ENCODE measurements around the gene CHD9NB. TPM values are rescaled to one million over a fixed set of nuclear protein-coding genes. Genes with fewer than 3 reads are reported as not detected.
"Not testable (repeated sequence)": the region's sequence is repeated elsewhere in the genome, so short reads cannot be mapped to it uniquely, and the experiment has no call there.

CHD9NB gene
- total RNA-seq, 2 experiments from 2014 or later: 0.17 to 0.19 TPM

DNA sequence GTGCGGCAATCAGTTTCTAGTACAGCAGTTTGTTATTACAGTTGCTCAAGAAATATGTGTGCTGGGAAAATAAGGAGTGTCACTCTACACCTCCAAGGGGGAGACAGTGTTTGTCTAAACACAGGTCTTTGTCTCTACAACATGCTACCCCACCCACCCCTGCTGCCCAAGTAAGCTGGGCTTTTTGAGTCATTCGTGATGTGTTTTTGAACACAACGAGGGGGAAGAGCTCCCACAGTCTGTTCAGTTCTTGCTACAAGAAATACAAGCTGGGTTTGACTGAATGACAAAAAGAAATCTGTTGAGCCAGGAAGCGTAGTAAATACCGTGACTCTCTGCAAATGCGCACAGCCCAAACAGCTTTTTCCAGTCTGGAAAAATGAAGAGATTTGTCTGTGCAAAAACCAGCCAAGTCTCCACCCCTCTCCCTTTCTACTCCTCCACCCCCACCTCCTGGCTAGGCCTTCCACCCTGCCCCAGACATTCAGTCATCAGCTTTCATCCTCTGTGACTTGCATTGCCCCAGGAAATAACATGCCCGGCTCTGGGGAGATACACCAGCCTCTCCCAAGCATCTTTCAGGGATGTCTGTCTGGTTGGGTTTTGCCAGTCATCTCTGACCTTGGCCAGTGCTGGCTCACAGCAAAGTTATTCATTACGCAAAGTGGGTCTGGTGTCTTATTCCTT, 27.8 kb upstream of the CHD9NB start:
- DNase-seq: no peak
- Mint-ChIP-seq H3K27ac (no peak overlapping the region), H3K27me3 (ENCODE audit: low read depth) (no peaks in the 10 kb centered on the region), H3K4me1 (ENCODE audit: low read depth) (no peaks in the 10 kb centered on the region), H3K4me3 (no peak overlapping the region), H3K36me3 (ENCODE audit: low read depth) (peaks cover under 1% of the 10 kb centered on the region), H3K9me3 (no peaks in the 10 kb centered on the region)
- intact Hi-C loops (cut with micrococcal nuclease): no loop called here
- CTCF ChIA-PET: interaction anchor here (1.2 kb wide), 1 partner anchor 25 kb away, joined by 3 read pairs; the partner anchor contains the start of gene CHD9

DNA sequence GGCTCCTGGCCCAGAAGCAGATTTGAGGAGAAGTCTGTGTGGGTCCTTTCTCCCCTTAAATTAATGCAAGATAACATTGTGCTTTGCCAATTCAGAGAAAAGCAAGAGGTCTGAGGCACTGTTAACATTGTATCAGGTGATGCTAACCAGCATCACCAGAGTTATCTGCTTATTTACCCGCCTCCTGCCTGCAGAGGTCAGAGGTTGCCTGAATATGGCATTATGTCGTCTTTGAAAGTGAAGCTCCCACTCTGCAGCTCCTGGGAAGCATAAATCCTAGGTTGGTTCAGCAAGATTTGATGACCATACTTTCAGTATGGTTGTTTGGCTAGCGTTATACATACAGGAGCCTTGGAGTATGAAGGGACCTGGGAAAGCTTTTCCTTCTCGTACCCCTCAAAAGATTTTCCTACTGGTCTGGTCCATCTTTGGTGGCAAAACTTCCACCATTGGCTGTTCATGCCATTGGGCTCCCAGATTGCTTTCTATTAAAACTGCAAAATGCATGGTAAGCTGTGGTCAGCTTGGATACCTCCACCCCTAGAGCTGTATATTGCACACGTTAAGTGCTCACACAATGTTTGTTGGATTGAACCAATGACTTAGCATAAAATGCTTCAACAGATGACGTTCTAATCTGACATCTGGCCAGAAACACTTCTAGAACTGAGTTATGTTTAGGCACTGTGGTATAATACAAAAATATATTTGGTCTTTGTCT, 26.2 kb upstream of the CHD9NB start:
- Mint-ChIP-seq H3K4me3 (no peak overlapping the region), H3K27me3 (ENCODE audit: low read depth) (no peaks in the 10 kb centered on the region), H3K4me1 (ENCODE audit: low read depth) (no peaks in the 10 kb centered on the region), H3K27ac (no peak overlapping the region), H3K9me3 (peaks cover 7% of the 10 kb centered on the region), H3K36me3 (ENCODE audit: low read depth) (peaks cover 3% of the 10 kb centered on the region)
- DNase-seq: no peak
- intact Hi-C loops (cut with micrococcal nuclease): no loop called here
- CTCF ChIA-PET: interaction anchor here (1.2 kb wide), 1 partner anchor 24 kb away, joined by 3 read pairs; the partner anchor contains the start of gene CHD9

DNA sequence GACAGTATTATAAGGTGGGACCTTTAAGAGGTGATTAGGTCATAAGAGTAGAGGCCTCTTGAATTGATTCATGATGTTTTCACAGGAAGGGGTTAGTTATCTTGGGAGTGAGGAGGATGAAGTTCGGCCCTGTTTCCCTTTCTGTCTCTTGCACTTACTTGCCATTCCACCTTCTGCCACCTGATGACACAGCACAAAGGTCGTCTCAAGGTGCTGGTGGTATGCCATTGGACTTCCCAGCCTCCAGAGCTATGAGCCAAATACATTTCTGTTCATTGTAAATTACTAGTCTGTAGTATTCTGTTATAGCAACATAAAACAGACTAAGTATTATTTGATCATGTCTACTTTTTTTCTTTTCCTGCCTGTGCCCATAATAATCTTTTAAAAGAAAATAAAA, 25.6 kb upstream of the CHD9NB start:
- Mint-ChIP-seq H3K36me3 (ENCODE audit: low read depth) (peaks cover 7% of the 10 kb centered on the region), H3K9me3 (peaks cover 11% of the 10 kb centered on the region), H3K27me3 (ENCODE audit: low read depth) (no peaks in the 10 kb centered on the region), H3K4me1 (ENCODE audit: low read depth) (no peaks in the 10 kb centered on the region), H3K4me3 (no peak overlapping the region), H3K27ac (no peak overlapping the region)
- no peak for DNase-seq
- CTCF ChIA-PET: no interaction called here
- intact Hi-C loops (cut with micrococcal nuclease): no loop called here

DNA sequence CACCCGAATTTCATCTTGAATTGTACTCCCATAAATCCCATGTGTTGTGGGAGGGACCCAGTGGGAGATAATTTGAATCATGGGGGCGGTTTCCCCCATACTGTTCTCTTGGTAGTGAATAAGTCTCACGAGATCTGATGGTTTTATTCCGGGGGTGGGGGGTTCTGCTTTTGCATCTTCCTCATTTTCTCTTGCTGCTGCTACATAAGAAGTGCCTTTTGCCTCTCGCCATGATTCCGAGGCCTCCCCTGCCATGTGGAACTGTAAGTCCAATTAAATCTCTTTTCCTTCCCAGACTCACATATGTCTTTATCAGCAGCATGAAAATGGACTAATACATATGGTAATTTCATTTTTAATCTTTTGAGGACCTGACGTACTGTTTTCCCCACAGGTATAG, 22.8 kb upstream of the CHD9NB start:
- intact Hi-C loops (cut with micrococcal nuclease); H3K27me3 Mint-ChIP-seq (ENCODE audit: low read depth); CTCF ChIA-PET; DNase-seq; H3K27ac Mint-ChIP-seq; H3K4me3 Mint-ChIP-seq; H3K4me1 Mint-ChIP-seq (ENCODE audit: low read depth); H3K36me3 Mint-ChIP-seq (ENCODE audit: low read depth): not testable (repeated sequence)
- peaks cover 11% of the 10 kb centered on the region for H3K9me3 Mint-ChIP-seq

GRCh38 chr16:53074296-53074695, 21.6 kb upstream of the CHD9NB start:
- H3K27ac Mint-ChIP-seq; H3K4me3 Mint-ChIP-seq; CTCF ChIA-PET; H3K4me1 Mint-ChIP-seq (ENCODE audit: low read depth); H3K27me3 Mint-ChIP-seq (ENCODE audit: low read depth); intact Hi-C loops (cut with micrococcal nuclease); DNase-seq; H3K36me3 Mint-ChIP-seq (ENCODE audit: low read depth): not testable (repeated sequence)
- peaks cover 11% of the 10 kb centered on the region for H3K9me3 Mint-ChIP-seq

GRCh38 chr16:53073022-53073421, 20.3 kb upstream of the CHD9NB start:
- Mint-ChIP-seq H3K4me1 (ENCODE audit: low read depth) (peaks cover 7% of the 10 kb centered on the region), H3K36me3 (ENCODE audit: low read depth) (peaks cover 7% of the 10 kb centered on the region), H3K27ac (no peak overlapping the region), H3K9me3 (peaks cover 11% of the 10 kb centered on the region), H3K4me3 (no peak overlapping the region), H3K27me3 (ENCODE audit: low read depth) (no peaks in the 10 kb centered on the region)
- intact Hi-C loops (cut with micrococcal nuclease): no loop called here
- no peak for DNase-seq
- CTCF ChIA-PET: no interaction called here

DNA sequence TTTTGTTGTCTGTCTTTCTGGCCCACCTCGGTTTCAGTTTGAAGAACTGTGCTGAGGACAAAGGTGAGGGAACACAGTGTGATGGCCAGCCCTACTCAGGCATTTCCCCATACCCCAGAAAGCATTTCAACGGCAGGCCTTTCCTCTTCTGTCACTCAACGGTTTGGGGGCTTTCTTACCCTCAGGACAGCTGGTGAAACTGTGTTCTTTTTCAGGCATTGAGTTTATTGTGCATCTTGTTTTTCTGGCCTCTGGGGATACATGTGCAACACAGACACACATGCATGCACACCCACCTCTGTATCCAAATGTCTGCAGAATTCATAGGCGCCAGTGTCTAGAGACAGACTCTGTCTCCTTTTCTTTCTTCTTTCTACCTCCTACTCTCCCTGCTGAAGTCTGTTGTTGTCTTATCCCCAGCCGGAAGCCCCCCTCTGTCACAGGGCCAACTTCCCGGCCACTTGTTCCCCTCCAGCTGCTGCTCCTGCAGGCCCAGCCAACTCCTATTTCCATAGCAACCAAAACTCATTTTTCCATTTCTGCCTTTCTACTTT, 19.1 kb upstream of the CHD9NB start:
- no peak overlapping the region for H3K27ac Mint-ChIP-seq
- CTCF ChIA-PET: interaction anchor here (0.6 kb wide), 1 partner anchor 566 kb away, joined by 7 read pairs; no protein-coding TSS in a partner anchor
- H3K9me3 Mint-ChIP-seq: peaks cover 11% of the 10 kb centered on the region
- no peaks in the 10 kb centered on the region for H3K27me3 Mint-ChIP-seq (ENCODE audit: low read depth)
- peaks cover 7% of the 10 kb centered on the region for H3K36me3 Mint-ChIP-seq (ENCODE audit: low read depth)
- peaks cover 7% of the 10 kb centered on the region for H3K4me1 Mint-ChIP-seq (ENCODE audit: low read depth)
- intact Hi-C loops (cut with micrococcal nuclease): no loop called here
- DNase-seq: no peak
- no peak overlapping the region for H3K4me3 Mint-ChIP-seq

DNA sequence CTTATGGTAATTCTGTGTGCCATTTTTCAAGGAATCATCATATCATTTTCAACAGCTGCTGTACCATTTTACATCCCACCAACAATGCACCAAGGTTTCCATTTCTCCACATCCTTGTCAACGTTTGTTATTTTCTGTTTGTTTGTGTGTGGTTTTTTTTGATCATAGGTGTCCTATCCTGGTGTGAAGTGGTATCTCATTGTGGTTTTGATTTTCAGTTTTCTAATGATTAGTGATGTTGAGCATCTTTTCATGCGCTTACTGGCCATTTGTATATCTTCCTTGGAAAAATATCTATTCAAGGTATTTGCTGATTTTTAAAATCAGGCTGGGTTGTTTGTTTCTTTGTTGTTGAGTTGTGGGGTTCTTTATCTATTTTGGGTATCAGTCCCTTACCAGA, 17.1 kb upstream of the CHD9NB start:
- Mint-ChIP-seq H3K27me3 (ENCODE audit: low read depth) (no peaks in the 10 kb centered on the region), H3K9me3 (peaks cover 11% of the 10 kb centered on the region), H3K27ac (no peak overlapping the region), H3K36me3 (ENCODE audit: low read depth) (peaks cover 6% of the 10 kb centered on the region), H3K4me3 (no peak overlapping the region), H3K4me1 (ENCODE audit: low read depth) (peaks cover 7% of the 10 kb centered on the region)
- DNase-seq: no peak
- intact Hi-C loops (cut with micrococcal nuclease): no loop called here
- CTCF ChIA-PET: no interaction called here

GRCh38 chr16:53068423-53068833, 15.7 kb upstream of the CHD9NB start:
- Mint-ChIP-seq H3K9me3 (no peaks in the 10 kb centered on the region), H3K4me3 (no peak overlapping the region), H3K27ac (no peak overlapping the region), H3K27me3 (ENCODE audit: low read depth) (no peaks in the 10 kb centered on the region), H3K4me1 (ENCODE audit: low read depth) (peaks cover 7% of the 10 kb centered on the region), H3K36me3 (ENCODE audit: low read depth) (no peaks in the 10 kb centered on the region)
- CTCF ChIA-PET: no interaction called here
- DNase-seq: no peak
- intact Hi-C loops (cut with micrococcal nuclease): no loop called here

DNA sequence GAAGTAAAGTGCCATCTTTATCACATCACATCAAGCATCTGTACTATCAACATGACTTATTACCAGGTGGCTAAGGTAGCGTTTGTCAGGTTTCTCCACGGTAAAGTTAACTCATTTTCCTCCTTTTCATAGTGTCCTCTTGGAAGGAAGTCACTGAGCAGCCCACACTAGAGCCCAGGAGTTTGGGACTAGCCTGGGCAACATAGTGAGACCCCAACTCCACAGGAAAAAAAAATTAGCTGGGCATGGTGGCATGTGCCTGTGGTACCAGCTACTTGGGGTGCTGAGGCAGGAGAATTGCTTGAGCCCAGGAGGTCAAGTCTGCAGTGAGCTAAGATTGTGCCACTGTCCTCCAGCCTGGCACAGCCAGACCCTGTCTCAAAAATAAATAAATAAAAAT, 15.0 kb upstream of the CHD9NB start:
- H3K4me1 Mint-ChIP-seq (ENCODE audit: low read depth): peaks cover 7% of the 10 kb centered on the region
- no peaks in the 10 kb centered on the region for H3K36me3 Mint-ChIP-seq (ENCODE audit: low read depth)

DNA sequence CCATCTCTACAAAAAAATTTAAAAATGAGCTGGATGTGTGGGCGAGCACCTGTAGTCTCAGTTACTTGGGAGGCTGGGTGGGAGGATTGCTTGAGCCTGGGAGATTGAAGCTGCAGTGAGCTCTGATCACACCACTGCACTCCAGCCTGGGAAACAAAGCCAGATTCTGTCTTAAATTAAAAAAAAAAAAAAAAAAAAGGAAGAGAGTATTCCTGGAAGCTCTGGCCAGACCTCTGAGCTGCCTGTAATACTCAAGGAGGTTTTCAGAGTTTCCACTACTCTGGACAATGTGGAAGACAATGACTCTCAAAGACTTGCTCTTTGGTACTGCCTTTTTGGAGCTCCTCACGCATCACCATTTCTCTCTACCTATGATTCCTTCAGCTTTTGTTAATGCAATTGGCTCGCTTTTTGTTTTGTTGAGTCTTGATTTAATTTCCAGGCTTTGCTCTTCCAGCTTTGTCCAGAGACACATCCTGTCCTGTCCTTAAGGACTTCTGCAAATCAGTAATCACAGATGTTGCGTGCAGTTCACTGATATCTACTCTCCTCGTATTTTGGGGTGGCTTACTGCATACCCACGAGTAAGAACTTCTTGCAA, 12.9 kb upstream of the CHD9NB start:
- Mint-ChIP-seq H3K4me3 (no peak overlapping the region), H3K27me3 (ENCODE audit: low read depth) (no peaks in the 10 kb centered on the region), H3K36me3 (ENCODE audit: low read depth) (no peaks in the 10 kb centered on the region), H3K9me3 (no peaks in the 10 kb centered on the region), H3K4me1 (ENCODE audit: low read depth) (peaks cover 16% of the 10 kb centered on the region), H3K27ac (no peak overlapping the region)
- no peak for DNase-seq
- intact Hi-C loops (cut with micrococcal nuclease): no loop called here
- CTCF ChIA-PET: interaction anchor here (0.6 kb wide), 1 partner anchor 151 kb away, joined by 4 read pairs; no protein-coding TSS in a partner anchor

More for the DNA sequence above, 15.0 kb upstream of the CHD9NB start:
- intact Hi-C loops (cut with micrococcal nuclease): no loop called here
- Mint-ChIP-seq H3K27ac (no peak overlapping the region), H3K4me3 (no peak overlapping the region), H3K9me3 (no peaks in the 10 kb centered on the region), H3K27me3 (ENCODE audit: low read depth) (no peaks in the 10 kb centered on the region)
- DNase-seq: no peak
- CTCF ChIA-PET: no interaction called here

DNA sequence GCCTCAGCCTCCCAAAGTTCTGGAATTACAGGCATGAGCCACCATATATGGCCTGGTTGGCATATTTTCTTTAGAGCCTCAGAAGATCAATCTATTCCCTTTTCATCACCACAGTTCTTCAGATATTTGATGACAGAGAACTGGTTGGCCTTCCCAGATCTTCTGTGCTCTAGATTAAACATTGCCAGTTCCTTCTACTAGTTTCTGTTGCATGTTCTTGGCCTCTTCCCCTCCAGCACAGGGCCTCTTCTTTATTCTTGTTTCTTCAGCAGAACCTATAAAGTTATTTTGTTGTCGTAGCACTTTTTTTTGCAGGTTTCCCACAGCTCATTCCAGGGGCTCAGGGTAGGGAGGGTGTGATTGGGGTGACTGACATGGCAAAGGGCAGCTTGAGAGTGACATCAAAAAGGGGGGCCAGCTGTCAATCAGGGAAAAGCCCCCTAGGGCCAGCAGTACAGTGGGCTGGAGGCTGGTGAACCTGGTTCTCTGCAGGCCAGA, 11.4 kb upstream of the CHD9NB start:
- CTCF ChIA-PET: interaction anchor here (1.2 kb wide), 1 partner anchor 9 kb away, joined by 3 read pairs; the partner anchor contains the start of gene CHD9
- Mint-ChIP-seq H3K4me1 (ENCODE audit: low read depth) (peaks cover 16% of the 10 kb centered on the region), H3K4me3 (no peak overlapping the region), H3K9me3 (no peaks in the 10 kb centered on the region), H3K27ac (no peak overlapping the region), H3K36me3 (ENCODE audit: low read depth) (no peaks in the 10 kb centered on the region), H3K27me3 (ENCODE audit: low read depth) (no peaks in the 10 kb centered on the region)
- no peak for DNase-seq
- intact Hi-C loops (cut with micrococcal nuclease): no loop called here

Measured in activated naive CD4-positive, alpha-beta T cell treated with anti-CD3 and anti-CD28 coated beads for 36 hours (primary cell).